ENCODE measurements around the gene ETNK1.

Gene ETNK1

DNA sequence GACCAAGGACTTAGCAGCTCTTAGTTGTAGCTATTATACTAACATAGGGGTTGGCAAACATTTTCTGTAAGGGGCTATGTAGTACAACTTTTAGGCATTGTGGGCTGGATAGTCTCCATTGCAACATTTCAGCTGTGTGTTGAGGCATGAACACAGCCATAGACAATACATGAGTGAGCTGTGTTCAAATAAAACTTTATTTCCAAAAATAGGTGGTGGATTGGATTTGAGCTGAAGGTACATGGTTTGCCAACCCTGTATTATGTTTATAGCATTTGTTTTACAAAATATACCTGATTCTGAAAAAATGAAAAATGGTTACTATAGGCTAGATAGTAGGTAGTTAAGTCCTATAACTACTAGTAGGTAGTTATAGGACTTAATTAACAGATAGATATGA, 40.5 kb downstream of the ETNK1 start:
- FAIRE-seq (no peak), DNase-seq (ENCODE audit: insufficient read length, low spot score) (no peak)
- TF ChIP-seq, protein P1, sequence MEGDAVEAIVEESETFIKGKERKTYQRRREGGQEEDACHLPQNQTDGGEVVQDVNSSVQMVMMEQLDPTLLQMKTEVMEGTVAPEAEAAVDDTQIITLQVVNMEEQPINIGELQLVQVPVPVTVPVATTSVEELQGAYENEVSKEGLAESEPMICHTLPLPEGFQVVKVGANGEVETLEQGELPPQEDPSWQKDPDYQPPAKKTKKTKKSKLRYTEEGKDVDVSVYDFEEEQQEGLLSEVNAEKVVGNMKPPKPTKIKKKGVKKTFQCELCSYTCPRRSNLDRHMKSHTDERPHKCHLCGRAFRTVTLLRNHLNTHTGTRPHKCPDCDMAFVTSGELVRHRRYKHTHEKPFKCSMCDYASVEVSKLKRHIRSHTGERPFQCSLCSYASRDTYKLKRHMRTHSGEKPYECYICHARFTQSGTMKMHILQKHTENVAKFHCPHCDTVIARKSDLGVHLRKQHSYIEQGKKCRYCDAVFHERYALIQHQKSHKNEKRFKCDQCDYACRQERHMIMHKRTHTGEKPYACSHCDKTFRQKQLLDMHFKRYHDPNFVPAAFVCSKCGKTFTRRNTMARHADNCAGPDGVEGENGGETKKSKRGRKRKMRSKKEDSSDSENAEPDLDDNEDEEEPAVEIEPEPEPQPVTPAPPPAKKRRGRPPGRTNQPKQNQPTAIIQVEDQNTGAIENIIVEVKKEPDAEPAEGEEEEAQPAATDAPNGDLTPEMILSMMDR (IDR thresholded peaks at IDR 0.05; ENCODE audit: insufficient read depth, missing control alignments) = no peak

DNA sequence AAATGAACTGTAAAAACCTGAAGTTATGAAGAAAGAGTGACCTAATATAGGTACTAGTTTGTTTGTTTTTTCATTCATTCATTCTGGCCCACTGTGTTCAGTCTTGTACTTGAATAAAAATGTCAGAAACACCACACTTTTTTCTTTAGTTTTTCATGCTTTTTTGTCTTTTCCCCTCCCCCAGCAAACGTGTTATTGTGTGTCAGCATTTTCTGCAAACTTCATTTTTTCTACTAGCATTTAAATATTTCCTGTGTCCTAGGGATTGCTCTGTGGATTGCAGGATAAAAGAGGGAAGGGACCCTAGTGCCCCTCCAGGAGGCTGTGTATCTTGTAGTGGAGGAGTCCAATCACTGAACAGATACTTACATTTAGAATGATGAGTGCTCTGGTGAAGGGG, 42.2 kb downstream of the ETNK1 start:
- TF ChIP-seq, protein P1 (IDR thresholded peaks at IDR 0.05; ENCODE audit: insufficient read depth, missing control alignments) = no peak
- no peak for FAIRE-seq
- no peak for DNase-seq (ENCODE audit: insufficient read length, low spot score)

DNA sequence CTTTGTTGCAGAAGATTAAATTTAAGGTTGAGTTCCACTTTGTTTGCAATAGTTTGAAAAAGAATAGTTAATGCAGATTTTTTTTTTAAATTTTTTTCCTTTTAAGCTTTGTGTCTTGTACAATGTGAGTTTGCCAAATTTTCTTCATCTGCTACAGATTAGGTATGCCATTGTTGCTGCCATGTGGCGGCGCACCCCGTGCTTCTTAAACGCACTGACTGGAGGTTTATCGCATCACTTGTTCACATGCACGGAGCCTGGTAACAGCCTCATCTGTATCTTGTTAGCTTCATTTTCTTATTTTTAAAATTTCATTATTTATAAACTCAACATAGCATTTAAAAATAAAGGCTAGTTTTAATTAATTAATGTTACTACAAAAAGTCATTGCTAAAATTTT, 43.5 kb downstream of the ETNK1 start:
- DNase-seq (ENCODE audit: insufficient read length, low spot score) = no peak
- FAIRE-seq = no peak
- TF ChIP-seq, protein P1 (IDR thresholded peaks at IDR 0.05; ENCODE audit: insufficient read depth, missing control alignments) = no peak

DNA sequence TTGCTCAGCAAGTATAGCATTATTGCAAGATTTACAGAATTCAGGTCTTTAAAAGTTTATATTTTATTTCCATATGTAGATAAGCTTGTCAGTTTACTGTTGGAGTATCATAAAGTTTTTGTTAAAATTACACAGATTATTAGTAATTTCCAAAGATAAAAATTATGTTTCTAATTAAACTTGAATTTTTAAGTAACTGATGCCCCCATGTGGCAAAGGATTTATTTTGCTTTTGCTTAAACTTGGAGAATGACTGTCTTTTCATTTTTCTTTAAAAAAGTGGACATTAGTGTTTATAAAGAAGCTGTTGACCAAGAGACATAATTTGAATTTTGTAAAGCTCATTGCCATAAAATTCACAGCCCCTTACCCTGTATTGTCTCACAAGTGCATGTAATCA, 45.8 kb downstream of the ETNK1 start:
- DNase-seq (ENCODE audit: insufficient read length, low spot score) = no peak
- TF ChIP-seq, protein P1 (IDR thresholded peaks at IDR 0.05; ENCODE audit: insufficient read depth, missing control alignments) = peak; percentile 29
- no peak for FAIRE-seq

DNA sequence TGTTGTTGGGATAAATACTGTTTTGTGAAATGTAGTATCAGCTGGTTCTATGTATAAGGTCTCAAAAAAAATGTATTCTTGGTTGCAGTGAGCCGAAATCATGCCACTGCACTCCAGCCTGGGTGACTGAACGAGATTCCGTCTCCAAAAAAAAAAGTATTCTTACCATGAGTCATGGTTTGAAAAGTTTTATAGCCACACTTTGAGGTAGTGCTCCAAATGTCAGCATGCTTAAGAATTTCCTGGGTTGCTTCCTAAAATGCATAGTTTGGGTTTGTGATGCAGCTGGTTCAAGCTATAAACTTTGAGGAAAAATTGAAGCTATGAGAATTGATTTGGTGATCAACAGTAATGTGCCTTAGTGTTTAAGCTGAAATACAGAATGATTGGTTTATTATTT, 48.0 kb downstream of the ETNK1 start:
- DNase-seq (ENCODE audit: insufficient read length, low spot score) (no peak), FAIRE-seq (no peak)
- TF ChIP-seq, protein P1 (IDR thresholded peaks at IDR 0.05; ENCODE audit: insufficient read depth, missing control alignments) = no peak

DNA sequence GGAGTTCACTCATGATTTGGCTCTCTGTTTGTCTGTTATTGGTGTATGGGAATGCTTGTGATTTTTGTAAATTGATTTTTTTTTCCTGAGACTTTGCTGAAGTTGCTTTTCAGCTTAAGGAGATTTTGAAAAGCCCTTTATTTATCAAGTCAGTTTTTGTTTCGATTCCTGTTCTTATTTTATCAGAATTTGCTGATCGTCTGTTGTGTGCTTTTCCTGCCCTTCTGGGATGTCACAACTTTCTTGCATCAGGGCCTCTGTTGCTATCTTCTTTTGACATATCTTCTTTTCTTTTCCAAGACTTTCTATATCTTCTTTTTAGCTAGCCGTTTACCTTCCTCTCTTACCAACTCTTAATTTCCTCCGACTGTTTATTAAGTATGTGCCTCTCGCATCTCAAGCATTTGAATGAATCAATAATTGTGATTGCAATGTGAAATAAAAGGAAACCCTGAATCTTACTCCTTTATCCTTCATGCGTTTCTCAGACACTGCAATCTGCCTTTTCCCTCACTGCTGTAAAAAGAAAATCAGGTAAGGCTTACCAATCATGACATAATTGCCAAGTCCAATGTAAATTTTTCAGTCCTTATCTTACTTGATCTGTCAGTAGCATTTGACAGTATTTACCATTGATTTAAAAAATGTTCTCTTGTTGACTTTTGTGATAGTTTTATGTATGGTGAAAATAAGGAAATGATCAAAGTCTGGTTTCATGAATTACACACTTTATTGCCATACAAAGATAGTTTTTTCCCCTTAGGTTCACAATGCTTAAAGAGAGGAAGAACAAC, 53.0 kb downstream of the ETNK1 start:
- TF ChIP-seq, protein P1 (IDR thresholded peaks at IDR 0.05; ENCODE audit: insufficient read depth, missing control alignments) = no peak
- FAIRE-seq (no peak), DNase-seq (ENCODE audit: insufficient read length, low spot score) (no peak)

DNA sequence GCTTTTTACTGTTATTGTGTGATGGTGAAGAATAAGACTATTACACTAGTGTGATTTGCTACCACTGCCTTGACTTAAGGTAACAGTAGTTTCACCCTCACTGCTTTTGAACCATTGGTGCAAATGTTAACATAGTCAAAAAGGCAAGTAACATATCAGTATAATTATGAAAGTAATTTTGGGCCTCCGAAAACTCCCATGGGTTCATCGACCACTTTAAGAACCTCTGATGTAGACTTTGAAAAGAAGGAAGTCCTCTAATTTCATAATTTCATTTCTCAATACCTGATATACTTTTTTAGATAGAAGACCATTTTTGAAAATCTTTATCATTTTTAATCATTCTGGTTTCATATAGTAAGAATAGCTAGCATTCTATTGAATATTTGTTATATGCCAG, 57.7 kb downstream of the ETNK1 start:
- TF ChIP-seq, protein P1 (IDR thresholded peaks at IDR 0.05; ENCODE audit: insufficient read depth, missing control alignments) = no peak
- no peak for FAIRE-seq
- DNase-seq (ENCODE audit: insufficient read length, low spot score) = no peak
